Muscle layer of colon (tissue), 2 donors: ENCODE results near the gene RXRA.

Experiments used
- H3K27ac ChIP-seq: one replicate; pipeline ENCODE4 v1.7.0; 2013; ENCODE audit warnings: low read depth, mild to moderate bottlenecking, low read length, moderate library complexity
- H3K27me3 ChIP-seq, 2 donors: one replicate each; pipeline ENCODE4 v1.7.0; 2013; ENCODE audit warnings: low read length in 2 of 2, mild to moderate bottlenecking in 2 of 2; ENCODE audit not compliant: insufficient read depth in 2 of 2, control insufficient read depth in 1 of 2
- H3K36me3 ChIP-seq: one replicate; pipeline ENCODE4 v1.7.0; 2013; ENCODE audit warnings: mild to moderate bottlenecking, low read length; ENCODE audit not compliant: insufficient read depth
- H3K4me1 ChIP-seq: one replicate; pipeline ENCODE4 v1.7.0; 2013; ENCODE audit warnings: mild to moderate bottlenecking, low read length; ENCODE audit not compliant: insufficient read depth
- H3K4me3 ChIP-seq, 2 donors: one replicate each; pipeline ENCODE4 v1.7.0; 2013; ENCODE audit warnings: low read length in 2 of 2, low read depth in 1 of 2, mild to moderate bottlenecking in 1 of 2, moderate library complexity in 1 of 2
- H3K9ac ChIP-seq: one replicate; pipeline ENCODE4 v1.7.0; 2013; ENCODE audit warnings: low read length
- H3K9me3 ChIP-seq: one replicate; pipeline ENCODE4 v1.7.0; 2013; ENCODE audit warnings: mild to moderate bottlenecking, low read length
- donor health status: abdominal sarcoma.
- donor health status: Adenocarcinoma of cecum.

Gene RXRA

GRCh38 chr9:134460896-134461295, 134.6 kb downstream of the RXRA start:
- peaks cover 26% of the 10 kb centered on the region for H3K4me1 ChIP-seq
- no peaks in the 10 kb centered on the region for H3K9me3 ChIP-seq
- no peak overlapping the region for H3K27ac ChIP-seq
- H3K9ac ChIP-seq, result no peak overlapping the region
- H3K4me3 ChIP-seq, result no peak overlapping the region
- H3K27me3 ChIP-seq, result no peaks in the 10 kb centered on the region
- no peaks in the 10 kb centered on the region for H3K36me3 ChIP-seq

- H3K4me1 ChIP-seq, result peaks cover 20% of the 10 kb centered on the region
- no peak overlapping the region for H3K4me3 ChIP-seq
- no peak overlapping the region for H3K27ac ChIP-seq
- H3K9me3 ChIP-seq, result no peaks in the 10 kb centered on the region
- no peaks in the 10 kb centered on the region for H3K27me3 ChIP-seq
- no peaks in the 10 kb centered on the region for H3K36me3 ChIP-seq
- no peak overlapping the region for H3K9ac ChIP-seq
Measured at GRCh38 chr9:134461426-134461982, 135.2 kb downstream of the RXRA start.

GRCh38 chr9:134462318-134462717, 136.1 kb downstream of the RXRA start:
- H3K27me3 ChIP-seq, result no peaks in the 10 kb centered on the region
- H3K9me3 ChIP-seq, result no peaks in the 10 kb centered on the region
- H3K36me3 ChIP-seq, result no peaks in the 10 kb centered on the region
- H3K4me3 ChIP-seq, result no peak overlapping the region
- no peak overlapping the region for H3K27ac ChIP-seq
- peaks cover 12% of the 10 kb centered on the region for H3K4me1 ChIP-seq
- H3K9ac ChIP-seq, result no peak overlapping the region

- H3K4me3 ChIP-seq, result no peak overlapping the region
- H3K9me3 ChIP-seq, result no peaks in the 10 kb centered on the region
- H3K4me1 ChIP-seq, result peaks cover 9% of the 10 kb centered on the region
- H3K27ac ChIP-seq, result no peak overlapping the region
- no peak overlapping the region for H3K9ac ChIP-seq
- no peaks in the 10 kb centered on the region for H3K36me3 ChIP-seq
- H3K27me3 ChIP-seq, result no peaks in the 10 kb centered on the region
Measured at GRCh38 chr9:134463280-134463679, 137.0 kb downstream of the RXRA start.

- no peak overlapping the region for H3K4me3 ChIP-seq
- H3K27ac ChIP-seq, result no peak overlapping the region
- H3K36me3 ChIP-seq, result no peaks in the 10 kb centered on the region
- H3K9ac ChIP-seq, result no peak overlapping the region
- peaks cover 21% of the 10 kb centered on the region for H3K4me1 ChIP-seq
- H3K27me3 ChIP-seq, result no peaks in the 10 kb centered on the region
- H3K9me3 ChIP-seq, result no peaks in the 10 kb centered on the region
Measured at GRCh38 chr9:134466869-134467616, 140.8 kb downstream of the RXRA start.

- Histone ChIP-seq H3K27me3 (no peaks in the 10 kb centered on the region), H3K4me3 (no peak overlapping the region), H3K9me3 (no peaks in the 10 kb centered on the region), H3K36me3 (no peaks in the 10 kb centered on the region), H3K9ac (no peak overlapping the region), H3K27ac (peak overlapping the region; percentile 58), H3K4me1 (peaks cover 21% of the 10 kb centered on the region)
Measured at GRCh38 chr9:134468358-134468757, 142.1 kb downstream of the RXRA start.

- Histone ChIP-seq H3K4me1 (peaks cover 25% of the 10 kb centered on the region), H3K9me3 (no peaks in the 10 kb centered on the region), H3K27ac (peak overlapping the region; percentile 58), H3K4me3 (no peak overlapping the region), H3K9ac (no peak overlapping the region), H3K36me3 (no peaks in the 10 kb centered on the region), H3K27me3 (no peaks in the 10 kb centered on the region)
Measured at GRCh38 chr9:134469041-134469875, 143.0 kb downstream of the RXRA start.

- H3K27ac ChIP-seq, result no peak overlapping the region
- no peak overlapping the region for H3K9ac ChIP-seq
- no peaks in the 10 kb centered on the region for H3K36me3 ChIP-seq
- H3K9me3 ChIP-seq, result no peaks in the 10 kb centered on the region
- H3K4me3 ChIP-seq, result no peak overlapping the region
- no peaks in the 10 kb centered on the region for H3K27me3 ChIP-seq
- peaks cover 50% of the 10 kb centered on the region for H3K4me1 ChIP-seq
Measured at GRCh38 chr9:134472256-134472655, 146.0 kb downstream of the RXRA start.

- Histone ChIP-seq H3K4me3 (no peak overlapping the region), H3K9ac (no peak overlapping the region), H3K27ac (peak overlapping the region; percentile 32), H3K9me3 (no peaks in the 10 kb centered on the region), H3K4me1 (peaks cover 56% of the 10 kb centered on the region), H3K27me3 (no peaks in the 10 kb centered on the region), H3K36me3 (no peaks in the 10 kb centered on the region)
Measured at GRCh38 chr9:134473141-134474054, 147.1 kb downstream of the RXRA start.

GRCh38 chr9:134474055-134474370, 147.8 kb downstream of the RXRA start:
- no peaks in the 10 kb centered on the region for H3K36me3 ChIP-seq
- no peaks in the 10 kb centered on the region for H3K27me3 ChIP-seq
- no peak overlapping the region for H3K4me3 ChIP-seq
- no peaks in the 10 kb centered on the region for H3K9me3 ChIP-seq
- H3K9ac ChIP-seq, result no peak overlapping the region
- no peak overlapping the region for H3K27ac ChIP-seq
- peaks cover 51% of the 10 kb centered on the region for H3K4me1 ChIP-seq
